B cell (primary cell): ENCODE data around the gene GHR. TPM values are rescaled to one million over a fixed set of nuclear protein-coding genes. Genes with fewer than 3 reads are reported as not detected.

Experiments
- ATAC-seq: fragments of 200-7000 bp; cut with Tn5 transposase; one replicate; pipeline ENCODE4 v1.10.0; 2021; ENCODE audit warnings: low read depth, mild to moderate bottlenecking, moderate number of reproducible peaks, moderate library complexity
- CTCF ChIA-PET: fragments of 350-600 bp; sonication (Branson Sonifier 250); formaldehyde crosslinking; loops from one replicate; lab custom pipeline; 2021; ENCODE audit warnings: antibody characterized with exemption, inconsistent platforms; lab: Charles Lee
- POLR2A ChIA-PET: fragments of 350-600 bp; sonication (Branson Sonifier 250); formaldehyde crosslinking; loops from one replicate; lab custom pipeline; 2021; ENCODE audit warnings: antibody characterized with exemption; lab: Charles Lee
- DNase-seq: peaks from one replicate; pipeline ENCODE4 v3.0.0; 2013
- H2AFZ ChIP-seq: 2 replicates; pipeline ENCODE4 v1.6.1; 2012; ENCODE audit warnings: mild to moderate bottlenecking, low read depth, low read length; ENCODE audit not compliant: insufficient read depth, poor library complexity, severe bottlenecking
- H3K27ac ChIP-seq, 2 donors: 1 replicate in 1 of 2; 2 replicates in 1 of 2; pipeline ENCODE4 v1.5.1; 2012 to 2013; ENCODE audit warnings: low read length in 2 of 2, mild to moderate bottlenecking in 2 of 2, moderate library complexity in 1 of 2
- H3K27me3 ChIP-seq, 4 experiments: fragments of 200-600 bp in 1 of 4; sonication (generic) in 1 of 4; replicated peaks in 1 of 4; 1 replicate in 2 of 4; 2 replicates in 2 of 4; pipeline versions ENCODE4 v1.6.1 to v1.7.0; 2013 to 2016; ENCODE audit warnings: low read length in 3 of 4, mild to moderate bottlenecking in 2 of 4, mixed read lengths in 1 of 4, moderate library complexity in 1 of 4; ENCODE audit not compliant: insufficient read depth in 4 of 4, control insufficient read depth in 3 of 4; ENCODE audit errors: control extremely low read depth in 1 of 4
- H3K36me3 ChIP-seq, 2 experiments: replicated peaks in 1 of 2; 1 replicate in 1 of 2; 2 replicates in 1 of 2; pipeline versions ENCODE4 v1.6.1 to v1.7.1; 2013; ENCODE audit warnings: low read length in 1 of 2; ENCODE audit not compliant: insufficient read depth in 2 of 2, control insufficient read depth in 1 of 2; ENCODE audit errors: control extremely low read depth in 1 of 2, extremely low read depth in 1 of 2
- H3K4me1 ChIP-seq, 2 donors: fragments of 200-600 bp in 1 of 2; sonication (generic) in 1 of 2; 1 replicate in 1 of 2; 2 replicates in 1 of 2; pipeline versions ENCODE4 v1.5.1 to v1.6.1; 2013 to 2017; ENCODE audit warnings: low read length in 2 of 2; ENCODE audit not compliant: control insufficient read depth in 2 of 2, insufficient read depth in 2 of 2
- H3K4me2 ChIP-seq: replicated peaks from 2 replicates; pipeline ENCODE3; 2012; ENCODE audit warnings: mild to moderate bottlenecking, low read depth, low read length; ENCODE audit not compliant: poor library complexity, severe bottlenecking
- H3K4me3 ChIP-seq, 5 experiments: fragments of 200-600 bp in 1 of 5; sonication (generic) in 1 of 5; 1 replicate in 3 of 5; 2 replicates in 2 of 5; pipeline versions ENCODE4 v1.5.1 to v1.7.0; 2011 to 2016; ENCODE audit warnings: low read length in 4 of 5, mild to moderate bottlenecking in 4 of 5, low read depth in 2 of 5, control low read depth in 1 of 5, moderate library complexity in 1 of 5; ENCODE audit not compliant: insufficient read depth in 1 of 5; ENCODE audit errors: control extremely low read depth in 1 of 5, extremely low read depth in 1 of 5
- H3K79me2 ChIP-seq: fragments of 200-600 bp; sonication (generic); one replicate; pipeline ENCODE4 v1.6.0; 2016; ENCODE audit warnings: low read length; ENCODE audit not compliant: control insufficient read depth, insufficient read depth
- H3K9ac ChIP-seq: fragments of 200-600 bp; sonication (generic); 2 replicates; pipeline ENCODE4 v1.6.1; 2017; ENCODE audit warnings: mild to moderate bottlenecking, low read length, moderate library complexity
- H3K9me3 ChIP-seq, 3 donors: one replicate each; pipeline versions ENCODE4 v1.6.1 to v1.7.1; 2013; ENCODE audit warnings: low read length in 2 of 3; ENCODE audit not compliant: control insufficient read depth in 2 of 3, insufficient read depth in 1 of 3; ENCODE audit errors: control extremely low read depth in 1 of 3
- H4K20me1 ChIP-seq: 2 replicates; pipeline ENCODE4 v1.6.0; 2012; ENCODE audit warnings: mild to moderate bottlenecking, low read length; ENCODE audit not compliant: insufficient read depth, control insufficient read depth, poor library complexity, severe bottlenecking
- H3K27ac Mint-ChIP-seq: one replicate; pipeline ENCODE4 v1.8.0; 2021; ENCODE audit warnings: mixed read lengths
- H3K27me3 Mint-ChIP-seq: one replicate; pipeline ENCODE4 v1.8.0; 2021; ENCODE audit warnings: mixed read lengths
- H3K4me1 Mint-ChIP-seq: one replicate; pipeline ENCODE4 v1.8.0; 2021; ENCODE audit warnings: mixed read lengths
- H3K4me3 Mint-ChIP-seq: one replicate; pipeline ENCODE4 v1.8.0; 2021; ENCODE audit warnings: mixed read lengths
- H3K9me3 Mint-ChIP-seq: one replicate; pipeline ENCODE4 v1.8.0; 2022; ENCODE audit warnings: mixed read lengths; ENCODE audit not compliant: insufficient read depth
- EZH2 ChIP-seq: IDR thresholded peaks from 2 replicates; pipeline ENCODE4 v1.6.1; 2012; ENCODE audit warnings: borderline replicate concordance, low read depth, mild to moderate bottlenecking, moderate library complexity, low read length; ENCODE audit not compliant: insufficient read depth, poor library complexity, severe bottlenecking
- WGBS: methylation state at CpG from one replicate; pipeline ENCODE4 v1.1.5; 2013; ENCODE audit warnings: missing lambda C conversion rate; ENCODE audit not compliant: insufficient coverage; 5-methylcytosine and 5-hydroxymethylcytosine counted together
- intact Hi-C: fragments of 100-400 bp; cut with micrococcal nuclease; formaldehyde crosslinking; loops from one replicate; pipeline ENCODE4 v1.10.0; 2022
- polyA plus RNA-seq: library from polyadenylated mRNA; depleted of rRNA; stranded (reverse); fragments of >200 nt; gene quantifications from 2 replicates; pipeline ENCODE4 v1.2.3, GENCODE V29; 2012
- total RNA-seq, 2 donors: library from RNA; stranded (reverse); fragments of 120-200 nt in 1 of 2; gene quantifications; 1 replicate in 1 of 2; 2 replicates in 1 of 2; pipeline versions ENCODE4 v1.2.3 to v1.2.4, GENCODE V29; 2013 to 2022
- TF ChIP-seq, protein P1 (sequence below): fragments of 200-600 bp; IDR thresholded peaks from one replicate; pipeline ENCODE4 v1.8.0; 2022; ENCODE audit warnings: antibody characterized with exemption, mild to moderate bottlenecking

Gene GHR
- total and polyA plus RNA-seq, 2 donors (not counting 1 experiment from before 2014, with no cell fraction given): not detected

GRCh38 chr5:42547894-42548293 lies 124.7 kb downstream of the GHR start:
- Histone ChIP-seq H3K9me3 (no peaks in the 10 kb centered on the region), H3K9ac (no peak overlapping the region), H3K4me2 (no peak overlapping the region), H3K79me2 (no peaks in the 10 kb centered on the region), H2AFZ (no peak overlapping the region), H3K27me3 (no peaks in the 10 kb centered on the region), H4K20me1 (no peaks in the 10 kb centered on the region), H3K4me3 (no peak overlapping the region), H3K4me1 (no peaks in the 10 kb centered on the region), H3K27ac (no peak overlapping the region), H3K36me3 (no peaks in the 10 kb centered on the region)
- Mint-ChIP-seq H3K27me3 (peaks cover 13% of the 10 kb centered on the region), H3K9me3 (no peaks in the 10 kb centered on the region), H3K4me1 (no peaks in the 10 kb centered on the region), H3K4me3 (no peak overlapping the region), H3K27ac (no peak overlapping the region)
- no peak for TF ChIP-seq EZH2
- TF ChIP-seq, protein P1, sequence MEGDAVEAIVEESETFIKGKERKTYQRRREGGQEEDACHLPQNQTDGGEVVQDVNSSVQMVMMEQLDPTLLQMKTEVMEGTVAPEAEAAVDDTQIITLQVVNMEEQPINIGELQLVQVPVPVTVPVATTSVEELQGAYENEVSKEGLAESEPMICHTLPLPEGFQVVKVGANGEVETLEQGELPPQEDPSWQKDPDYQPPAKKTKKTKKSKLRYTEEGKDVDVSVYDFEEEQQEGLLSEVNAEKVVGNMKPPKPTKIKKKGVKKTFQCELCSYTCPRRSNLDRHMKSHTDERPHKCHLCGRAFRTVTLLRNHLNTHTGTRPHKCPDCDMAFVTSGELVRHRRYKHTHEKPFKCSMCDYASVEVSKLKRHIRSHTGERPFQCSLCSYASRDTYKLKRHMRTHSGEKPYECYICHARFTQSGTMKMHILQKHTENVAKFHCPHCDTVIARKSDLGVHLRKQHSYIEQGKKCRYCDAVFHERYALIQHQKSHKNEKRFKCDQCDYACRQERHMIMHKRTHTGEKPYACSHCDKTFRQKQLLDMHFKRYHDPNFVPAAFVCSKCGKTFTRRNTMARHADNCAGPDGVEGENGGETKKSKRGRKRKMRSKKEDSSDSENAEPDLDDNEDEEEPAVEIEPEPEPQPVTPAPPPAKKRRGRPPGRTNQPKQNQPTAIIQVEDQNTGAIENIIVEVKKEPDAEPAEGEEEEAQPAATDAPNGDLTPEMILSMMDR: no peak
- ATAC-seq (no peak), DNase-seq (no peak)
- intact Hi-C loops: no loop called here
- WGBS: 75% methylated on average over 1 of the region's 1 CpG
- ChIA-PET CTCF (no interaction called here), POLR2A (no interaction called here)

DNA sequence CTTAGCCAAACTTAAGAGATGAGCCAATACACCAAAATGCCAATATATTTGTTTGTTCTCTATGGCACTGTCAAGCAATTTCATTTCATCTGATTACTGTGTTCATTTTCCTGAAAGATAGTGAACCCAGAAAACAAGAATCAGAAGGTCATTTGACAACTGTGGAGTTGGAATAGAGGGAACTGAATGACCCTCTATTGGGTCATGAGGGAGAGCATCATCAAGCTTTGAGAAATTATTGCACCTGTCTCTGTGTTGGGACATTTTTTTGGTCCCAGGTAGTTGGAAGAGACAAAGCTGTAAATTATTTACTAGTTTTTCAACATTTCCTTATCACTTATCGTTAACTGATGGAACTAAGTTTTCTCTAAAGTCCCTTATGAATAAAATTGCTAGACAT lies 129.4 kb downstream of the GHR start:
- Mint-ChIP-seq H3K27me3 (no peaks in the 10 kb centered on the region), H3K9me3 (no peaks in the 10 kb centered on the region), H3K4me3 (no peak overlapping the region), H3K4me1 (no peaks in the 10 kb centered on the region), H3K27ac (no peak overlapping the region)
- DNase-seq (no peak), ATAC-seq (no peak)
- intact Hi-C loops: no loop called here
- Histone ChIP-seq H4K20me1 (no peaks in the 10 kb centered on the region), H3K4me3 (no peak overlapping the region), H3K4me2 (no peak overlapping the region), H3K9me3 (no peaks in the 10 kb centered on the region), H3K9ac (no peak overlapping the region), H3K27me3 (no peaks in the 10 kb centered on the region), H3K36me3 (no peaks in the 10 kb centered on the region), H2AFZ (no peak overlapping the region), H3K4me1 (no peaks in the 10 kb centered on the region), H3K27ac (no peak overlapping the region), H3K79me2 (no peaks in the 10 kb centered on the region)
- ChIA-PET POLR2A (no interaction called here), CTCF (interaction anchor here (0.8 kb wide), 2 partner anchors 37 to 103 kb away, joined by 3 read pairs; no protein-coding TSS in a partner anchor)
- TF ChIP-seq, protein P1: no peak
- TF ChIP-seq EZH2: no peak
- no CpG with 5 or more reads among the region's 1 CpG for WGBS
